Stimulated activated naive CD8-positive, alpha-beta T cell treated with anti-CD3 and anti-CD28 coated beads, Interleukin-15, amount 100 ng/mL, for 72 hours (primary cell): ENCODE results near the gene TXNDC16.

Experiments
- ATAC-seq: fragments of 150-1000 bp; cut with Tn5 transposase; 2 replicates; pipeline ENCODE4 v1.10.0; 2021; ENCODE audit warnings: mild to moderate bottlenecking, moderate library complexity
- DNase-seq, 2 donors: peaks; one replicate each; pipeline ENCODE4 v3.0.0; 2021 to 2022
- H3K27ac Mint-ChIP-seq, 2 donors: one replicate each; pipeline ENCODE4 v1.8.0; 2022; ENCODE audit warnings: mild to moderate bottlenecking in 2 of 2, mixed read lengths in 2 of 2, moderate library complexity in 2 of 2
- H3K27me3 Mint-ChIP-seq: one replicate; pipeline ENCODE4 v1.8.0; 2022; ENCODE audit warnings: mixed read lengths
- H3K4me1 Mint-ChIP-seq: one replicate; pipeline ENCODE4 v1.8.0; 2022; ENCODE audit warnings: mild to moderate bottlenecking, mixed read lengths
- H3K4me3 Mint-ChIP-seq, 2 donors: one replicate each; pipeline ENCODE4 v1.8.0; 2022; ENCODE audit warnings: mild to moderate bottlenecking in 2 of 2, mixed read lengths in 2 of 2, moderate library complexity in 1 of 2
- H3K9me3 Mint-ChIP-seq, 2 donors: one replicate each; pipeline ENCODE4 v1.8.0; 2022; ENCODE audit warnings: mixed read lengths in 2 of 2

Gene TXNDC16

GRCh38 chr14:52395728-52396127 lies 156.6 kb downstream of the TXNDC16 start:
- ATAC-seq, result no peak
- H3K9me3 Mint-ChIP-seq, result peaks cover 12 to 21% of the 10 kb centered on the region in 2 donors
- DNase-seq, result no peak
- H3K27me3 Mint-ChIP-seq, result no peaks in the 10 kb centered on the region
- H3K27ac Mint-ChIP-seq, result no peak overlapping the region
- H3K4me3 Mint-ChIP-seq, result no peak overlapping the region
- peaks cover 23% of the 10 kb centered on the region for H3K4me1 Mint-ChIP-seq

GRCh38 chr14:52391881-52392615 lies 160.3 kb downstream of the TXNDC16 start:
- no peak for DNase-seq

More at GRCh38 chr14:52391881-52392615, 160.3 kb downstream of the TXNDC16 start:
- Mint-ChIP-seq H3K27me3 (no peaks in the 10 kb centered on the region), H3K27ac (no peak overlapping the region), H3K4me1 (peaks cover 9% of the 10 kb centered on the region), H3K9me3 (peaks cover 10 to 18% of the 10 kb centered on the region in 2 donors), H3K4me3 (no peak overlapping the region)
- ATAC-seq, result no peak
